ENCODE data around the gene RNF20. TPM values are rescaled to one million over a fixed set of nuclear protein-coding genes. Genes with fewer than 3 reads are reported as not detected.
A peak's percentile ranks its signal among the peaks of the same experiment; 100 is the strongest.

RNF20 gene
- polyA plus RNA-seq, 1 donor = 36.3 TPM

DNA sequence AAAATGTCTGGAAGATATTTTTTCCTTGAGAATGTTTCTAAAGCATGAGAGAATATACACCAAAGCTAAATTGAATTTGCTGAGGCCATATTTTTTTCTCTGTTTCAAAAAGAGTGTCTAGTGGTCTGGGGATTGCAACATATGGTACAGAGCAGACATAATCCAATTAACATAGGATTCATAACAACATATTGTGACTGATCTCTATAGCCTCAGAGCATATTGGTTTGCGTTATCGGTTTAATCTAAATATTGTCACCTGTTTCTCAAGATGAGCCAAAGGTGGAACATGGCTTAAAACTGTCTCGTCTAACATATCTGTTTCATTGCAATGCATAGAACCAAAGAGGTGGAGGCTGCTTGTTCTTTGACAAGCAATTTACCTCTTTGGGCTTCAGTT, 57.2 kb downstream of the RNF20 start:
- DNase-seq = no peak

- no peak for DNase-seq
Measured at GRCh38 chr9:101591787-101592446, 58.3 kb downstream of the RNF20 start.

- DNase-seq = no peak
Measured at GRCh38 chr9:101592788-101593187, 59.1 kb downstream of the RNF20 start.

- no peak for DNase-seq
Measured at GRCh38 chr9:101593345-101593744, 59.7 kb downstream of the RNF20 start.

DNA sequence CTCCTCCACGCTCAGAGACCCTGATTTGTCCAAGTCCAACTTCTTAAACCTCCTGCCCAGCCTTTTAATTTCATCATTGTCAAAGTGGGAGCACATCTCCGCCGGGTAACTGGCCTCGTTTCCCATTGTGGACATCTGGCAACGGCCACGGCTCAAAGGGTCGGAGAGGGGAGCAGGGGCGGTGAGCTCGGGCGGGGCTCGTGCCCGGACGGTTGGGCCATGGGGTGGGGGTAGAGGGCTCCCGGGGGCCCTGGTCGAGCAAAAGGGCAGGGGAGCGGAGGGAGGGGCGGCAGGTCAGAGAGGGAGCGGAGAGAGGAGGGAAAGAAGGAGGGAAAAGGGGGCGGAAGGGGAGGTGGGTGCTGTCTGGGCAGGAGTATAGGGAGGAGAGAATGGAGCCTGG, 61.1 kb downstream of the RNF20 start, which contains the start of gene PPP3R2:
PPP3R2 (minus strand) TSS at position 174 of the 400 bp plus-strand sequence; CDS start at position 126, 48 bp downstream.
- no peak for DNase-seq

DNA sequence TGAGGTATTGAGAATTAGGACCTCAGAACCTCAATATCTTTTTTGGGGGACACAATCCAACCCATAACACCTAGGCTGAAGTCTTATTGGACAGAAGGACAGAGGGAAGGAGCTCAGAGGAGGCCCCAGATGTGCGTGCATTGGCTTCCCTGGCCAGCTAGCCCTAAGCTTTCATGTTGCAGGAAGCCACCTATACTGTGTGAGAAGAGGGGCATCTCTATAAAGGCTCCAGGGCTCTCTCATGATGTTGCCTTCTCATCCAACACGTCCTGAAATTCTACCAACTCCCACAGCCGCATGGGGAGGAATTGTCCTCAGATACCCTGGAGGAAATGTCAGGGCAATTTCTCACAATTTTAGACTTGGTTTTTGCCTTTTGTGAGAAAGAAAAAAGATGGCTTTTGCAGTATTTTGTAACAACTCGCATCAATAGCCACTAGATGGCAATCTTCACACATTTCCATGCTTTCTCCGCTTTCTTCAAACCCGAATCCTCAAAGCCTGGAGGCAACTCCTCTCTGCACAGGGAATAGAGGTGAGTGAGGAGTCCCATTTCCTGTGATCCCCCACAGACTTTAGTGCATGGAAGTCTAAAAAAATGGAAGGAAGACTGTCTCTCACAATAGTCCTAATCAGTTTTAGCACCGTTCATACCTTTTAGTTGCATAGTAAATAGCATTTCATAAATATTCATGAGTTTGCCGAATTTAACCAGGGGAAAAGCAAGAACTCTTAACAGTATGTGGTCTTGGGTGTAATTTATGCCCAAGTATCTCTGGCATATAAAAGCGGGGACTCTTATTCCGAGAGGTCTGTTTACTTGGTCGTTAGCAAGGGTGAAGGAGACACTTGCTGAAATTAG, 68.5 kb downstream of the RNF20 start:
- DNase-seq = peak; percentile 32

DNA sequence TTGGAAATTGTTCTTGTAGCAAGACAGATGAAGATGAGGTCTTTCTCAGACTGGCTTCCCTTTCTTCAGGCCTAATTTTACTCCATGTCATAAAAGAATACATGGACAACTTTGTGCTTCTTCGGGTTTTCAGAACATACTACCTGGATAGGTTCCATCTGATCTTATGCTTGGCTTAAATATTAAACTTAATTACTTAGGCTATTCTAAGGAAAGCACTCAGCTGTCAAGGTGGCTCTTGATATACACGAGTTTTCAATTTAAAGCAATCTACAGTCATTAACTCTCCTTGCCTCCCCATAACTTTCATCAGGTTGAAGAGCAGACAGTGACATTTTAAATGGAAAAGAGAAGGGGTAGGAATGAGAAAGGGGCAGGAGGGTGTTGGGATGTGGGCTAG, 70.6 kb downstream of the RNF20 start:
- DNase-seq = no peak

DNA sequence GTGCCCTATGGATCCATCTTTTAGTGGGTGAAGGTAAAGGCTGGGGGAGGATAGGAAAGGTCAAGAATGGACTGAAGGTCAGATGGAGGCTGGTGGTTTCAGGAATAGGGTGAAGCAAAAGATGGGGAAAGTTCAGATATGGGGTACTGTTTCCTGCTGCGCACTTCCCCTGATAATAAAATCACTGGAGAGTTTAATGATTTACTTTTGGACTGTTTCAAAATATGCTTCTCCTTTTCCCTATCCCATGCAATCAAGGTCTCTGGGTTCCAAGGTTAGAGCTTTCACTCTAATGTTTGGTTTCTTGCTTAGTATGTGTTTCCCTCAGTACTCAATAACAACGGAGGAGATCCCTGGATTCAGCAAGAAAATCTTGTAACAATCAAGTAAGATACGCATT, 71.9 kb downstream of the RNF20 start:
- DNase-seq = no peak

Other genes with a start within 250 kb of the RNF20 start
- 0.66 TPM for gene BAAT, start 148.8 kb upstream of the RNF20 start, polyA plus RNA-seq (ENCODE audit: insufficient read length)
- 13.3 TPM for gene MRPL50, start 135.2 kb upstream of the RNF20 start, polyA plus RNA-seq (ENCODE audit: insufficient read length)
- 19.8 TPM for gene ZNF189, start 135.0 kb upstream of the RNF20 start, polyA plus RNA-seq (ENCODE audit: insufficient read length)
- gene ALDOB, start 98.1 kb upstream of the RNF20 start, polyA plus RNA-seq (ENCODE audit: insufficient read length) = 0.35 TPM
- gene PPP3R2, start 61.1 kb downstream of the RNF20 start, polyA plus RNA-seq (ENCODE audit: insufficient read length) = not detected
- 0.98 TPM for gene GRIN3A, start 204.8 kb downstream of the RNF20 start, polyA plus RNA-seq (ENCODE audit: insufficient read length)